HepG2 (cell line): ENCODE data around the gene FBN3. TPM values are rescaled to one million over a fixed set of nuclear protein-coding genes. Genes with fewer than 3 reads are reported as not detected.
A peak's percentile ranks its signal among the peaks of the same experiment; 100 is the strongest.

Experiments
- ATAC-seq: fragments of 200-7000 bp; cut with Tn5 transposase; 3 replicates; pipeline ENCODE4 v1.9.1; 2020; ENCODE audit warnings: mild to moderate bottlenecking, moderate library complexity
- BruUV-seq: library from RNA; stranded (reverse); fragments of 400-500 nt; replicated peaks from 2 replicates; lab custom pipeline; 2021; lab: Mats Ljungman, UMichigan
- CTCF ChIA-PET: fragments of 300-600 bp; formaldehyde crosslinking; extraction: SDS; loops from one replicate; lab custom pipeline; 2021; ENCODE audit warnings: low total read pairs, inconsistent platforms, low intra/inter-chr PET ratio; lab: Yijun Ruan, JAX
- POLR2A ChIA-PET: fragments of 350-600 bp; sonication (Branson Sonifier 250); formaldehyde crosslinking; loops from one replicate; lab custom pipeline; 2020; ENCODE audit warnings: antibody characterized with exemption, inconsistent platforms; lab: Yijun Ruan, JAX
- DNase-seq: peaks from one replicate; pipeline ENCODE4 v3.0.0-alpha.2; 2015; ENCODE audit warnings: low spot score
- FAIRE-seq: peaks from 3 replicates; lab custom pipeline; 2011; peaks lifted over from hg19 to GRCh38; lab: Jason Lieb, UNC
- H2AFZ ChIP-seq: one replicate; pipeline ENCODE4 v1.6.1; 2011; ENCODE audit warnings: low read length, inconsistent platforms
- H3K27ac ChIP-seq: fragments of 300-600 bp; 3 replicates; pipeline ENCODE4 v1.8.0; 2011; ENCODE audit warnings: mixed run types, mild to moderate bottlenecking, mixed read lengths, low read length, inconsistent platforms; ENCODE audit not compliant: insufficient read depth; ENCODE audit errors: extremely low read length
- H3K27me3 ChIP-seq, 2 experiments: fragments of 200-600 bp in 1 of 2; 2 replicates in 1 of 2; 3 replicates in 1 of 2; pipeline versions ENCODE4 v1.6.0 to v1.8.0; 2011; ENCODE audit warnings: low read length in 2 of 2, mild to moderate bottlenecking in 2 of 2, moderate library complexity in 2 of 2, inconsistent platforms in 1 of 2; ENCODE audit not compliant: insufficient read depth in 2 of 2, control insufficient read depth in 1 of 2
- H3K36me3 ChIP-seq, 2 experiments: fragments of 200-600 bp in 1 of 2; replicated peaks in 1 of 2; 2 replicates in 1 of 2; 3 replicates in 1 of 2; pipeline versions ENCODE4 v1.5.1 to v1.8.0; 2011; ENCODE audit warnings: low read length in 2 of 2, inconsistent platforms in 1 of 2; ENCODE audit not compliant: insufficient read depth in 2 of 2, control insufficient read depth in 1 of 2
- H3K4me1 ChIP-seq: 2 replicates; pipeline ENCODE4 v1.5.1; 2012; ENCODE audit warnings: low read length, inconsistent platforms; ENCODE audit not compliant: insufficient read depth
- H3K4me2 ChIP-seq: 2 replicates; pipeline ENCODE4 v1.6.0; 2011; ENCODE audit warnings: low read depth, low read length, inconsistent platforms
- H3K4me3 ChIP-seq, 3 experiments: fragments of 200-600 bp in 1 of 3; sonication (generic), shearing (Covaris generic) in 1 of 3; replicated peaks in 1 of 3; 2 replicates each; pipeline ENCODE4 v1.5.1; 2011 to 2016; ENCODE audit warnings: low read length in 3 of 3, inconsistent platforms in 2 of 3, low read depth in 2 of 3, mild to moderate bottlenecking in 2 of 3, control low read depth in 1 of 3, mixed read lengths in 1 of 3; ENCODE audit not compliant: insufficient read depth in 1 of 3
- H3K79me2 ChIP-seq: one replicate; pipeline ENCODE4 v1.6.1; 2011; ENCODE audit warnings: low read length, inconsistent platforms; ENCODE audit not compliant: insufficient read depth
- H3K9ac ChIP-seq: 2 replicates; pipeline ENCODE4 v1.6.0; 2011; ENCODE audit warnings: mild to moderate bottlenecking, low read depth, low read length, inconsistent platforms; ENCODE audit not compliant: insufficient read depth
- H3K9me3 ChIP-seq: 2 replicates; pipeline ENCODE4 v1.5.1; 2012; ENCODE audit warnings: mild to moderate bottlenecking, low read length
- H4K20me1 ChIP-seq: 2 replicates; pipeline ENCODE4 v1.6.0; 2011; ENCODE audit warnings: inconsistent platforms, mild to moderate bottlenecking, low read length, moderate library complexity; ENCODE audit not compliant: insufficient read depth
- BCL6 ChIP-seq: IDR thresholded peaks from 2 replicates; pipeline ENCODE4 v1.6.1; 2016; ENCODE audit warnings: missing genetic modification reagents, missing compliant biosample characterization
- CREB1 ChIP-seq, 2 experiments: fragments of 450-650 bp in 1 of 2; IDR thresholded peaks; 2 replicates each; pipeline ENCODE4 v1.6.1; 2016 to 2017; ENCODE audit warnings: control low read depth in 1 of 2, mild to moderate bottlenecking in 1 of 2, missing compliant biosample characterization in 1 of 2, missing genetic modification characterization in 1 of 2
- ETV5 ChIP-seq: IDR thresholded peaks from 2 replicates; pipeline ENCODE4 v1.6.1; 2018; ENCODE audit warnings: missing biosample characterization, missing genetic modification reagents, inconsistent platforms, borderline replicate concordance
- EZH2 ChIP-seq: conservative IDR thresholded peaks from 2 replicates; pipeline ENCODE4 v1.6.1; 2012; ENCODE audit warnings: mild to moderate bottlenecking, low read depth, low read length, moderate library complexity
- MEIS1 ChIP-seq: sonication (generic); formaldehyde crosslinking; IDR thresholded peaks from 2 replicates; pipeline ENCODE4 v1.9.0; 2021; ENCODE audit warnings: mild to moderate bottlenecking, missing genetic modification reagents, moderate library complexity, borderline replicate concordance
- POLR2A ChIP-seq, 2 experiments: IDR thresholded peaks; 2 replicates each; pipeline ENCODE4 v1.6.1; 2011; ENCODE audit warnings: low read depth in 2 of 2, low read length in 2 of 2, mild to moderate bottlenecking in 1 of 2, moderate library complexity in 1 of 2; ENCODE audit not compliant: insufficient read depth in 1 of 2
- RFXANK ChIP-seq: IDR thresholded peaks from 2 replicates; pipeline ENCODE4 v1.6.1; 2016
- SPEN ChIP-seq: sonication (generic); formaldehyde crosslinking; IDR thresholded peaks from 2 replicates; pipeline ENCODE4 v1.5.1; 2020; ENCODE audit warnings: low read depth, mild to moderate bottlenecking, missing genetic modification reagents
- ZNF180 ChIP-seq: sonication (generic); formaldehyde crosslinking; IDR thresholded peaks from 2 replicates; pipeline ENCODE4 v1.4.0; 2020; ENCODE audit warnings: low read depth, missing genetic modification reagents, borderline replicate concordance
- ZNF282 ChIP-seq: fragments of 450-650 bp; IDR thresholded peaks from 2 replicates; pipeline ENCODE4 v1.6.1; 2018; ENCODE audit not compliant: partially characterized antibody
- ZNF577 ChIP-seq: sonication (generic); formaldehyde crosslinking; IDR thresholded peaks from 2 replicates; pipeline ENCODE4 v1.4.0; 2020; ENCODE audit warnings: mild to moderate bottlenecking, low read depth, missing genetic modification reagents, borderline replicate concordance
- WGBS: methylation state at CpG from one replicate; pipeline ENCODE4 v1.1.6; 2017; ENCODE audit warnings: low lambda C conversion rate; 5-methylcytosine and 5-hydroxymethylcytosine counted together
- in situ Hi-C: cut with HindIII; loops from 2 replicates; pipeline ENCODE4 v1.10.0; 2017; ENCODE audit warnings: low pct_unique_long_range_greater_than_20kb; ENCODE audit not compliant: extremely low pct_ligation_motif_present
- intact Hi-C: fragments of 100-400 bp; cut with micrococcal nuclease; formaldehyde crosslinking; loops from one replicate; pipeline ENCODE4 v1.10.0; 2022; ENCODE audit not compliant: unreplicated experiment
- polyA plus RNA-seq, 8 experiments: library from polyadenylated mRNA; depleted of rRNA in 3 of 8; stranded (reverse) in 7 of 8; unstranded in 1 of 8; fragments of >200 nt; fragmentation: Illumina TruSeq in 4 of 8; extraction: Trizol in 4 of 8; gene quantifications; 2 replicates each; pipeline versions ENCODE4 v1.2.1 to v1.2.3, GENCODE V29; 2011 to 2016; ENCODE audit warnings: low read depth in 4 of 8, missing spikeins in 1 of 8, mixed read lengths in 1 of 8; ENCODE audit not compliant: insufficient read depth in 1 of 8
- total RNA-seq, 5 experiments: library from RNA; depleted of rRNA; stranded (reverse); fragments of >200 nt; fragmentation: Illumina TruSeq; extraction: Trizol; gene quantifications; 2 replicates each; pipeline ENCODE4 v1.2.3, GENCODE V29; 2016; ENCODE audit warnings: low read depth in 1 of 5
- TF ChIP-seq, protein P1 (sequence below): sonication (generic); formaldehyde crosslinking; IDR thresholded peaks from 2 replicates; pipeline ENCODE4 v1.5.1; 2020; ENCODE audit warnings: mild to moderate bottlenecking, missing genetic modification reagents, moderate library complexity
- TF ChIP-seq, protein P2 (sequence below): sonication (generic); formaldehyde crosslinking; IDR thresholded peaks from 2 replicates; pipeline ENCODE4 v1.4.0; 2020; ENCODE audit warnings: missing genetic modification reagents
- TF ChIP-seq, protein P3 (sequence below): sonication (generic); formaldehyde crosslinking; IDR thresholded peaks from 2 replicates; pipeline ENCODE4 v1.8.0; 2022; ENCODE audit warnings: missing genetic modification reagents, mild to moderate bottlenecking, inconsistent platforms, borderline replicate concordance
- TF ChIP-seq, protein P4 (sequence below): IDR thresholded peaks from 2 replicates; pipeline ENCODE4 v1.6.1; 2012; ENCODE audit warnings: inconsistent platforms

Gene FBN3
- total and polyA plus RNA-seq, 2 of the 13 experiments (the other 11 are each of a cell fraction or from before 2014, with no cell fraction given): 0.20 to 1.3 TPM

DNA sequence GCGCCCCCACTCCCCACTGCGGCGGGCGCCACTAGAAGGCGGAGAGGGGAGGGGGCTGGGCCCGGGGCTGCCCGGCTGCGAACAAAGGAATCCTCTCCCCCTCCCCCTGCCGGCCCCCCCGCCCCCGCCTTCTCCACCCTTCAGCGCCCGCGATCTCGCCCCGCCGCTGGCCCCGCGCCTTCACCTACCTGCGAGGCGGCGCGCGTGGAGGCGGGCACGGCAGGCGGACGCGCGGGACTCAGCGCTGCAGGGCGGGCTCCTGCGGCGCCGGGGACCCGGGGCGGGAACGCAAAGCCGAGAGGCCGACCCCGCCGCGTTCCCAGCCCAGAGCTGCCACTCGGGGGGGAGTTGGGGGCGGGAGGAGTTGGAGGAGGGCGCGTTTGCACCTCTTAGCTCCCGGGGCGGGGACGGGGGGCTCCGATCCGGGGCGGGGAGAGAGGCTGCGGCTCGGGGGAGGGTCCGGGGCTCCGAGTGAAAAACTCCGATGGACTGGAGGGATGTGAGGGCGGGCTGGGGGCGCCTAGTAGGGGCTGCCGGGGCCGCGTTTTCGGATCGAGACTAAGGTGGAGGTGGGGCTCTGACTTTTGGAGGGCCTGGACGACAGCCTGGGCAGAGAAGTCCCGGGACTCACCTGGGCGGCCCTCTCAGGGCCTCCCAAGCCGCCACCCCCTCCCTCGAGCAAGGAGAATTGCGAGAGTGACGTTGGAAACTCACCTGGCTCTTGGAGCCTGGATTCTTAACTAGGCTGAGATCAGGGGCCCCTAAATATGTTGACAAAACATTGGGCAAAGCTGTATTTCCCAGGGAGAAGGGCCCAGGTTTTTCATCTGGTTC, at the start of gene FBN3 (continued):
- TF ChIP-seq, protein P1, sequence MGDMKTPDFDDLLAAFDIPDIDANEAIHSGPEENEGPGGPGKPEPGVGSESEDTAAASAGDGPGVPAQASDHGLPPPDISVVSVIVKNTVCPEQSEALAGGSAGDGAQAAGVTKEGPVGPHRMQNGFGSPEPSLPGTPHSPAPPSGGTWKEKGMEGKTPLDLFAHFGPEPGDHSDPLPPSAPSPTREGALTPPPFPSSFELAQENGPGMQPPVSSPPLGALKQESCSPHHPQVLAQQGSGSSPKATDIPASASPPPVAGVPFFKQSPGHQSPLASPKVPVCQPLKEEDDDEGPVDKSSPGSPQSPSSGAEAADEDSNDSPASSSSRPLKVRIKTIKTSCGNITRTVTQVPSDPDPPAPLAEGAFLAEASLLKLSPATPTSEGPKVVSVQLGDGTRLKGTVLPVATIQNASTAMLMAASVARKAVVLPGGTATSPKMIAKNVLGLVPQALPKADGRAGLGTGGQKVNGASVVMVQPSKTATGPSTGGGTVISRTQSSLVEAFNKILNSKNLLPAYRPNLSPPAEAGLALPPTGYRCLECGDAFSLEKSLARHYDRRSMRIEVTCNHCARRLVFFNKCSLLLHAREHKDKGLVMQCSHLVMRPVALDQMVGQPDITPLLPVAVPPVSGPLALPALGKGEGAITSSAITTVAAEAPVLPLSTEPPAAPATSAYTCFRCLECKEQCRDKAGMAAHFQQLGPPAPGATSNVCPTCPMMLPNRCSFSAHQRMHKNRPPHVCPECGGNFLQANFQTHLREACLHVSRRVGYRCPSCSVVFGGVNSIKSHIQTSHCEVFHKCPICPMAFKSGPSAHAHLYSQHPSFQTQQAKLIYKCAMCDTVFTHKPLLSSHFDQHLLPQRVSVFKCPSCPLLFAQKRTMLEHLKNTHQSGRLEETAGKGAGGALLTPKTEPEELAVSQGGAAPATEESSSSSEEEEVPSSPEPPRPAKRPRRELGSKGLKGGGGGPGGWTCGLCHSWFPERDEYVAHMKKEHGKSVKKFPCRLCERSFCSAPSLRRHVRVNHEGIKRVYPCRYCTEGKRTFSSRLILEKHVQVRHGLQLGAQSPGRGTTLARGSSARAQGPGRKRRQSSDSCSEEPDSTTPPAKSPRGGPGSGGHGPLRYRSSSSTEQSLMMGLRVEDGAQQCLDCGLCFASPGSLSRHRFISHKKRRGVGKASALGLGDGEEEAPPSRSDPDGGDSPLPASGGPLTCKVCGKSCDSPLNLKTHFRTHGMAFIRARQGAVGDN: peak; percentile 9; the same call in 1 of the 2 replicates
- TF ChIP-seq POLR2A (IDR thresholded peaks at IDR 0.05; ENCODE audit: insufficient read depth in 1 of 2, low read depth in 2 of 2, low read length in 2 of 2) (no peak), CREB1 (IDR thresholded peaks at IDR 0.05) (no peak), CREB1 (CRISPR knock-in tag; IDR thresholded peaks at IDR 0.05) (no peak)
- TF ChIP-seq, protein P2, sequence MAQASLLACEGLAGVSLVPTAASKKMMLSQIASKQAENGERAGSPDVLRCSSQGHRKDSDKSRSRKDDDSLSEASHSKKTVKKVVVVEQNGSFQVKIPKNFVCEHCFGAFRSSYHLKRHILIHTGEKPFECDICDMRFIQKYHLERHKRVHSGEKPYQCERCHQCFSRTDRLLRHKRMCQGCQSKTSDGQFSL (CRISPR knock-in tag): no peak

DNA sequence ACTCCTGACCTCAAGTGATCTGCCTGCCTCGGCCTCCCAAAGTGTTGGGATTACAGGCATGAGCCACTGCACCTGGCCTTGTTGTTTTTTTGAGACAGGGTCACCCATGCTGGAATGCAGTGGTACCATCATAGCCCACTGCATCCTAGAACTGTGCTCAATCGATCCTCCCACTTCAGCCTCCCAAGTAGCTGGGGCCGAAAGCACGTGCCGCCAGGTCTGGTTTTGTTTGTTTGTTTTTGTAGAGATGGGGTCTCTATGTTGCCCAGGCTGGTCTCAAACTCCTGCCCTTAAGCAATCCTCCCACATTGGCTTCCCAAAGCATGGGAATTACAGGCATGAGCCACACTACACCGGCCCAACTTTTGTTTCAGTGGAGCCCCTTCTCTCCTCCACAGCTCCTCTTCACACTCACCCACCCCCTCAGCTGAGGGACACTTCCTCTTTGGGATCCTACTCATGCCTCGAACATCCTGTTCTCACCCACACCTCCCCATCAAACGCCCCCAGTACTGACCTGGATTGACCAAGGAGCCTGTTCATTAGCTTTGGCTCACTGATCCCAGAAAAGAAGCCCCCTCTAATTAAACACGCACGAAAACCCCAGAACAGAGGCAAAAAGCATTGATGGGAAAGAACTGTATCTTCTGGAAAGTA, 47.0 kb upstream of the FBN3 start:
- no peak for FAIRE-seq
- CTCF ChIA-PET: no interaction called here
- no peaks in the 10 kb centered on the region for H3K9me3 ChIP-seq
- H3K27ac ChIP-seq: no peak overlapping the region
- POLR2A ChIA-PET: no interaction called here
- H3K27me3 ChIP-seq: 0 out of 5 replicates have a peak, but pooled peaks cover 0 to 3% of the 10 kb centered on the region in 2 experiments
- no peak for DNase-seq
- no peak overlapping the region for H3K4me3 ChIP-seq
- no peaks in the 10 kb centered on the region for H4K20me1 ChIP-seq
- ATAC-seq: no peak
- 26% methylated on average over 10 of the region's 10 CpGs for WGBS
- BruUV-seq: no TSS peak
- TF ChIP-seq EZH2 (no peak), SPEN (CRISPR knock-in tag) (no peak), ZNF577 (no peak), ZNF180 (CRISPR knock-in tag) (no peak), BCL6 (no peak), ETV5 (CRISPR knock-in tag) (no peak), RFXANK (no peak), MEIS1 (no peak), ZNF282 (no peak)
- TF ChIP-seq, protein P3, sequence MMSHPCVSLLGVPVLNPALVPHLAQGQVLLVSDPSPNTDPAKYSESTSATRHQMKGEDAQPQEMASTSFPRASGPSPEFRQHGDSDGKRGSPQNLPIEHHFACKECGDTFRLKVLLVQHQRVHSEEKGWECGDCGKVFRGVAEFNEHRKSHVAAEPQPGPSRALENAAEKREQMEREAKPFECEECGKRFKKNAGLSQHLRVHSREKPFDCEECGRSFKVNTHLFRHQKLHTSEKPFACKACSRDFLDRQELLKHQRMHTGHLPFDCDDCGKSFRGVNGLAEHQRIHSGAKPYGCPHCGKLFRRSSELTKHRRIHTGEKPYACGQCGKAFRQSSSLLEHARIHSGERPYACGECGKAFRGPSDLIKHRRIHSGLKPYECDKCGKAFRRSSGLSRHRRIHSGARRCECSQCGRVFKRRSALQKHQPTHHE (CRISPR knock-in tag): no peak
- TF ChIP-seq, protein P4, sequence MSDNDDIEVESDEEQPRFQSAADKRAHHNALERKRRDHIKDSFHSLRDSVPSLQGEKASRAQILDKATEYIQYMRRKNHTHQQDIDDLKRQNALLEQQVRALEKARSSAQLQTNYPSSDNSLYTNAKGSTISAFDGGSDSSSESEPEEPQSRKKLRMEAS: no peak
- no peak overlapping the region for H2AFZ ChIP-seq
- H3K4me1 ChIP-seq: peaks cover 31% of the 10 kb centered on the region
- no peaks in the 10 kb centered on the region for H3K79me2 ChIP-seq
- H3K9ac ChIP-seq: no peak overlapping the region
- intact Hi-C loops: no loop called here
- H3K36me3 ChIP-seq: no peaks in the 10 kb centered on the region
- no peak overlapping the region for H3K4me2 ChIP-seq
- in situ Hi-C loops: no loop called here
